HG03097 (cell line): Measurements from ENCODE around the gene GPAT2.
"Not testable (repeated sequence)": the region's sequence is repeated elsewhere in the genome, so short reads cannot be mapped to it uniquely, and the experiment has no call there.

Experiments used
- ATAC-seq: cut with Tn5 transposase; IDR thresholded peaks from one replicate; pipeline ENCODE4 v1.9.1; 2021; ENCODE audit not compliant: unreplicated experiment, low FRiP score

Gene GPAT2

GRCh38 chr2:96065954-96066353 lies 31.2 kb upstream of the GPAT2 start:
- not testable (repeated sequence) for ATAC-seq

GRCh38 chr2:96065381-96065930 lies 30.7 kb upstream of the GPAT2 start:
- no peak for ATAC-seq

GRCh38 chr2:96064760-96065159 lies 30.0 kb upstream of the GPAT2 start:
- ATAC-seq, result not testable (repeated sequence)

DNA sequence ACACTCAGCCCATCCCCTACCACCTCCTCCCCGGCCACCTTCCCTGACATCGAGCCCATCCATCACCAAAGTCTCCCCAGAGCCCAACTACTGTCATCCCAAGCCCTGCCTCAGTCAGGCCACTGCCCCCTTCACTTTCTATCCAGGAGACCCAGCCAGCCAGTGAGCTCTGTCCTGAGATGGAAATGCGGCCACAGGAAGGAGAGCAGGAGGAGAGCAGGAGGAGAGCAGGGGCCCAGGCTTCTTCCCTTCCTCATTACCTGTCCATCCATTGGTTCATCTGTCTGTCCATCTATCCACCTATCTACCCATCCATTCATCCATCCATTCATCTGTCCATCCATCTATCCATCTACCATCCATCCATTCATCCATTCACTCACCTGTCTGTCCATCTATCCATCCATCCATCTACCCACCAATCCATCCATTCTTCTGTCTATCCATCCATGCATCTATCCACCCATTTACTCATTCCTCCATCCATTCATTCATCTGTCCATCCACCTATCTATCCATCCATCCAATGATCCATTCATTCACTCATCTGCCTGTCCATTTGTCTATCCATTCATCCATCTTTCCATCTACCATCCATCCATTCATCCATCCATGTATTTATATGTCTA lies 29.4 kb upstream of the GPAT2 start:
- ATAC-seq, result not testable (repeated sequence)

GRCh38 chr2:96063116-96063899 lies 28.6 kb upstream of the GPAT2 start:
- ATAC-seq, result not testable (repeated sequence)

- ATAC-seq, result not testable (repeated sequence)
Measured at GRCh38 chr2:96062483-96062882, 27.8 kb upstream of the GPAT2 start.

GRCh38 chr2:96061901-96062300 lies 27.2 kb upstream of the GPAT2 start:
- not testable (repeated sequence) for ATAC-seq

DNA sequence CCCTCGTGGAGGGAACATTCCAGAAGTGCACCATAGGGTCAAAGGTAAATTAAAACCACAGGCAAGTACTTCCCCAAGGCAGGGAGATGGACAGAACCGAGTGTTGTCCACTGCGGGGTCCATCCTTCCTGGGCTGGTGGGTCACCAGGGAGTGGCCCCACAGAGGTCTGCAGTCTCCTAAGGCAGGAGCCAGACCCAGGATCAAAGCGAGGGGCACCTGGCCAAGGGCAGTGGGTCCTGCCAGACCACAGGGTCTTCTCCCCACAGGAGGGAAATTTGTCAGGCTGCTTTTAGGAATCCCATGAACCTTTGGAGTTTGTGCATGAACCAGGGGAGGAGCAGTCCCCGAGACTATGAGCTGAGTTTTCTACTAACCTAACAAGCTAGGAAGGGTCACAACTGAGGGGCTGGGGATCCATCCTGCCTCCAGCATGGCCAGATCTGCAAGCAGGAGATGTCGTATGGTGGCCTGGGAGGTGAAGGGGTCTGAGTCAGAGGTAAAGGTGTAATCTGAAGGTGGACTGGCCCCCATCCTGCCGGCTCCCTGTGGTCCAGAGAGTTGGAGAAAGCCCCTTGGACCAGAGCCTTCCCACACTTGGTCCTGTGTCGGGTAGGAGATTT lies 26.6 kb upstream of the GPAT2 start:
- not testable (repeated sequence) for ATAC-seq

DNA sequence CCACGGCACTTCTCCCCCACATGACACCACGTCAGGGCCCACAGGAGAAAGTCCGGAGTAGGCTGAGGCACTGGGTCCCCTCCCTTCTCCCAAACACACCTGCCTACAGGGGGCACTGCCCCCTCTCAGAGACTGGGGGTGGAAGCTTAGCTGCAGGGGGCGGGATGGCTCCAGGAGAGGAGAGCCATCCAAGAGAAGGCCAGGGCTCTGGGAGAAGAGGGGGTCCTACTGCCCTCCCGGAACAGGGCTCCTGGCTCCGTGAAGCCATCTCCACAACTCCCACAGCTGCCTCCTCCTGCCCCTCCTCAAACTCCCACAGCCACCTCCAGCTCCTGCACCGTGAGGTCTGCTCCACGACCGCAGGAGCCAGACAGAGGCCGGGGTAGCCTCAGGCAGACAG lies 25.6 kb upstream of the GPAT2 start:
- ATAC-seq, result not testable (repeated sequence)

DNA sequence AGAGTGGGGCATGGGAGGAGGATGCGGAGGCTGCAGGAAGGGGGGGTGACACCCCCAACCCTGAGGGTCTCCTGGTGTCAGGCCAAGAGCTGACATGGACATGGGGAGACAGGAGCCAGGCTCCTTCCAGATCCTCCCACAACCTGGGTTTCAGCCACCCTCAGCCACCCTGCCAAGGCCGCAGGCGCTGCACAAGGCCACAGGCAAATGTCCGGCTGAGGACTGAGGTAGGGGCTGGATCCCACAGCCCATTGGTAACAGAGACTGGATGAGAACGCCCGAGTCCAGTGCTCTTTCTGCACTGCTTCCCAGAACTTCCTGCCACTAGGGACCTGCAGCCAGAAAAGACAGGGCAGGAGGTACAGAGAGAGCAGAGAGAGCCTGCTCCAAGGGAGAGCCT lies 24.7 kb upstream of the GPAT2 start:
- ATAC-seq, result not testable (repeated sequence)

GRCh38 chr2:96055830-96056229 lies 21.1 kb upstream of the GPAT2 start:
- ATAC-seq, result not testable (repeated sequence)

DNA sequence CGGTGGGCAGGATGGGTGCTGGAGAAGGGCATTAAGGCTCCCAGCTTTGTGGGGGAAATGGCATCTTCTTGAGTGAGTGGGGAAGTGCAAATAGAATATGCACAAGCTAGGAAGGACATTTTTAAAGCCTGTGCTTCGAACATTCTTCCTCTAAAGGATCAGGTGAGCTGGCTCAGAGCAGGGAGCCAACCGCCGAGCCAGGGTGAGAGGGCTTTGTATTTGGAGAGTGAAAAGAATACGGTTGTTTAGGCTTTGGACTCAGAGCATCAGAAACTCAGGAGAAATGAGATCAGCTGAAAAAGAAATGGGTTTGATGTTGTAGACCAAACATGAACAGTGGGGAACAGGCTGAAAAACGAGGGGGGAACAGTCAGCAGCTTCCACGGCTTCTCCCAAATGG lies 19.8 kb upstream of the GPAT2 start:
- not testable (repeated sequence) for ATAC-seq

DNA sequence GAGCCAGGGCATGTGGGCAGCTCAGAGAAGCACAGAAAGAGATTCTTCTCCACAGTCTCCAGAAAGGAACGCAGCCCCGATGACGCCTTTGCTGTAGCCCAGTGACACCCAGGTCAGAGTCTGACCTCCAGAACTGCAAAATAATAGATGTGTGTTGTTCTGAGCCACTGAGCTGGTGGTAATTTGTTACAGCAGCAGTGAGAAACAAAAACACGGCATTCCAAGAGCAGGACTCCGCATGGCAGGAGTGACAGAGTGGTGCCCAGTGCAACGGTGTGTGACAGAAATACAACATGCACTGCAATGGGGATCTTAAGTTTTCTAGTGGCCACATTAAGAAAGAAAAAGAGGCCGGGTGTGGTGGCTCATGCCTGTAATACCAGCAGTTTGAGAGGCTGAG lies 18.7 kb upstream of the GPAT2 start:
- ATAC-seq, result not testable (repeated sequence)

- not testable (repeated sequence) for ATAC-seq
Measured at GRCh38 chr2:96052632-96053031, 17.9 kb upstream of the GPAT2 start.

GRCh38 chr2:96049917-96050262 lies 15.2 kb upstream of the GPAT2 start:
- not testable (repeated sequence) for ATAC-seq

GRCh38 chr2:96049049-96049916 lies 14.6 kb upstream of the GPAT2 start:
- not testable (repeated sequence) for ATAC-seq

GRCh38 chr2:96035554-96035953 lies 838 bp upstream of the GPAT2 start:
- ATAC-seq, result not testable (repeated sequence)

DNA sequence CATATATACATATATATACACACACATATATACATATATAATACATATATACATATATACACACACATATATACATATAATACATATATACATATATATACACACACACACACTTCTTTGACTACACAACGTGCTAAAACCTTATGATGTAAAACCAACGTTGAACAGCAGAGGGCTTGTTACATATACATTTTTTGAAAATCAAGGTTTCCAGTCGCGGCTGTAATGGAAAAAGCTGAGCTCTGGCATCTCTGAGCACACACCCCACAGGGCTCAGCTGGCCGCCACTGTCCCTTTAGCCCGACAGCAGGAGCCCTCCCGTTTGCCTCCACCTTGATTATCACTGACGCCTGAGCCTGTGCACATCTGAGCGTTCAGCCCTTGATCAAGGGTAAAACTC lies 719 bp downstream of the GPAT2 start:
- ATAC-seq, result not testable (repeated sequence)

DNA sequence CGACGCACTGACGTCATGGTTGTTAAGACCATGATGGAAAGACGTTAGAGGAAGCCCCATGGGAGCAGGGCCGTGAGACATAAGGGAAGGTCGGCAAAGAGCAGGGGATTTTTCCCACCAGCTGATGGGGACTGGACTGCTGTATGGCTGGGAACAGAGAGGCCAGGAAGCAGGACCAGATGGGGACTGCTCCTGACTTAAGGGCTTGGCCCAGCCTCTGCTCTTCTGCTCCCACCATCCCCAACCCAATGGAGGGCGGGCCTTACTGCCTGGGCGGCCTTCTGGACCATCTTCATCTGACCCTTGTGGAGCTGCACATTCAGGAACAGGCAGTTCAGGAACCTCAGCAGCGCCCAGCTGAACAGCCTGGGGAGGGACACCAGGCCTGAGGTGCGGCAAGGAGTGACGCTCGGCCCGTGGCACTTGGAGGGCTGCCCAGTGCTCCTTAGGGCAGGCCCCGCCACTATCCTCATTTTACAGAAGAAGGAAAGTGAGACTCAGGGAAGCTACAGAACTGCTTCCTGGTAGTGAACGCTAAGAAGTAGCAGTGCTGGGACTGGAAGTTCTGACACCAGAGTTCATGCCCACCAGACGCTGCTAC lies 6.9 kb downstream of the GPAT2 start:
- ATAC-seq, result not testable (repeated sequence)

DNA sequence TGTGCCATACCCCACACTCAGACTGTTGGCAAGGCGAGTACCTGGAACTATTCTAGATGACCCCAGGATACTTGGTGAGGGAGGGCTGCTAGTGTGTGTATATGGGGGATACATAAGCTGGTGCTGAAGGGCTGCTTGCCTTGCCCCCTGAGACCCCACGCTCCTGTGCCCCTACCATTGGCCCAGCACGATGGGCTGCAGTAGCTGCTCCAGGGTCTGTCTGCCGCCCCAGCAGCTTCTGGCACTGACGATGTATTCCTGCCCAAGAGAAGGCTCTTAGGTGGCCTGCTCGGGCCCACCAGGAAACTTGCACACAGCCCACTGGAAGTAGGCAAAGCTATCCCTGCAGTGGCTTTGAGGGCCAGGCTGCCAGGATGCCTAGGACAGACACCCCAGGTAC lies 9.0 kb downstream of the GPAT2 start:
- not testable (repeated sequence) for ATAC-seq
